HL-60 (cell line): ENCODE measurements around the gene CD44.

Experiments used
- DNase-seq, 2 experiments: peaks; one replicate each; pipeline ENCODE4 v3.0.0-alpha.2; 2010 to 2020; ENCODE audit warnings: low read depth in 1 of 2, low spot score in 1 of 2
- H3K27ac ChIP-seq: fragments of 250-450 bp; sonication (Bioruptor Pico); replicated peaks from 2 replicates; pipeline ENCODE4 v1.5.1; 2020; ENCODE audit warnings: mild to moderate bottlenecking, moderate library complexity
- H3K27me3 ChIP-seq: fragments of 250-450 bp; sonication (Bioruptor Pico); 2 replicates; pipeline ENCODE4 v1.5.1; 2021; ENCODE audit warnings: mild to moderate bottlenecking, moderate library complexity; ENCODE audit not compliant: insufficient read depth, poor library complexity, severe bottlenecking
- H3K4me3 ChIP-seq: replicated peaks from 2 replicates; pipeline ENCODE4 v1.5.1; 2011; ENCODE audit warnings: mild to moderate bottlenecking, control low read depth, low read length; ENCODE audit not compliant: insufficient read depth
- CTCF ChIP-seq: IDR thresholded peaks from one replicate; pipeline ENCODE4 v1.5.1; 2011; ENCODE audit warnings: low read length, control low read depth, inconsistent platforms; ENCODE audit not compliant: insufficient read depth
- GABPA ChIP-seq: IDR thresholded peaks from 2 replicates; pipeline ENCODE4 v1.6.1; 2012; ENCODE audit warnings: low read depth
- POLR2AphosphoS5 ChIP-seq: IDR thresholded peaks from 2 replicates; pipeline ENCODE4 v1.6.1; 2012; ENCODE audit warnings: low read depth
- REST ChIP-seq: IDR thresholded peaks from 2 replicates; pipeline ENCODE4 v1.6.1; 2012; ENCODE audit warnings: low read depth; ENCODE audit not compliant: insufficient replicate concordance
- SPI1 ChIP-seq: IDR thresholded peaks from 2 replicates; pipeline ENCODE4 v1.6.1; 2012; ENCODE audit warnings: low read depth, mild to moderate bottlenecking, borderline replicate concordance

The CD44 gene

GRCh38 chr11:35210876-35211546 lies 72.0 kb downstream of the CD44 start:
- Histone ChIP-seq H3K4me3 (no peak overlapping the region), H3K27ac (peak overlapping the region; percentile 83)

GRCh38 chr11:35211952-35212351 lies 73.0 kb downstream of the CD44 start:
- H3K27ac ChIP-seq: peak overlapping the region; percentile 83
- TF ChIP-seq REST: no peak
- TF ChIP-seq POLR2AphosphoS5: peak; percentile 23; the same call in 1 of the 2 replicates
- TF ChIP-seq GABPA: peak; percentile 31; the same call in 1 of the 2 replicates
- TF ChIP-seq CTCF: no peak
- peak; percentile 98 for TF ChIP-seq SPI1
- no peak overlapping the region for H3K4me3 ChIP-seq
- peak in 1 of 2 experiments; percentile 60 for DNase-seq
- H3K27me3 ChIP-seq: no peaks in the 10 kb centered on the region

More at GRCh38 chr11:35210876-35211546, 72.0 kb downstream of the CD44 start:
- DNase-seq: peak; percentile 29 to 45
- no peaks in the 10 kb centered on the region for H3K27me3 ChIP-seq
- no peak for TF ChIP-seq POLR2AphosphoS5
- TF ChIP-seq SPI1: no peak
- no peak for TF ChIP-seq GABPA
- TF ChIP-seq CTCF: no peak
- no peak for TF ChIP-seq REST

GRCh38 chr11:35214226-35214770 lies 75.3 kb downstream of the CD44 start:
- TF ChIP-seq POLR2AphosphoS5: no peak
- no peak for TF ChIP-seq GABPA
- TF ChIP-seq REST: no peak
- no peak for TF ChIP-seq CTCF
- TF ChIP-seq SPI1: no peak
- DNase-seq: no peak
- no peak overlapping the region for H3K27ac ChIP-seq

More at GRCh38 chr11:35214226-35214770, 75.3 kb downstream of the CD44 start:
- no peaks in the 10 kb centered on the region for H3K27me3 ChIP-seq
- no peak overlapping the region for H3K4me3 ChIP-seq
